Suprapubic skin (tissue), 3 donors: ENCODE results near the gene DMPK.

Experiments
- POLR2A ChIP-seq, 2 donors: fragments of 450-650 bp; IDR thresholded peaks; one replicate each; pipeline ENCODE4 v1.6.1; 2017; ENCODE audit warnings: antibody characterized with exemption in 2 of 2, mild to moderate bottlenecking in 2 of 2, moderate library complexity in 2 of 2
- TF ChIP-seq, protein P1 (sequence below), 2 donors: fragments of 200-600 bp in 1 of 2; fragments of 450-650 bp in 1 of 2; sonication (generic) in 1 of 2; IDR thresholded peaks; one replicate each; pipeline ENCODE4 v1.5.1; 2016 to 2019; ENCODE audit warnings: antibody characterized with exemption in 2 of 2, mild to moderate bottlenecking in 1 of 2, moderate library complexity in 1 of 2

DNA sequence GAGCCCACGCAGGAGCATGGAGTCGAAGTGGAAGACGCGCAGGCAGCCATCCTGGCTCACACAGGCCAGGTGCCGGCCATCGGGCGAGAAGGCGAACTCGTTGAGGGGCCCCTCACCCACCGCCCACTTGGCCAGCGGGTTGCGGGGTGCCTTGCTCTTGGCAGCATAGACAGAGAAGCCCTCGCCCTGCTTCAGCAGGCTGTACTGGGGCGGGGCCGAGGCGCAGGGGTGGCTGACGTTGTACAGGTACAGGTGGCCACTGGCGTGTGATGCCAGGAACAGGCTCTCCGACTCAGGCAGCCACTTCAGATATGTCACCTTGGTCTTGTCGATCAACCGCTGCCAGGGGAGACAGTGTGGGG, 4.2 kb upstream of the DMPK start:
- TF ChIP-seq, protein P1, sequence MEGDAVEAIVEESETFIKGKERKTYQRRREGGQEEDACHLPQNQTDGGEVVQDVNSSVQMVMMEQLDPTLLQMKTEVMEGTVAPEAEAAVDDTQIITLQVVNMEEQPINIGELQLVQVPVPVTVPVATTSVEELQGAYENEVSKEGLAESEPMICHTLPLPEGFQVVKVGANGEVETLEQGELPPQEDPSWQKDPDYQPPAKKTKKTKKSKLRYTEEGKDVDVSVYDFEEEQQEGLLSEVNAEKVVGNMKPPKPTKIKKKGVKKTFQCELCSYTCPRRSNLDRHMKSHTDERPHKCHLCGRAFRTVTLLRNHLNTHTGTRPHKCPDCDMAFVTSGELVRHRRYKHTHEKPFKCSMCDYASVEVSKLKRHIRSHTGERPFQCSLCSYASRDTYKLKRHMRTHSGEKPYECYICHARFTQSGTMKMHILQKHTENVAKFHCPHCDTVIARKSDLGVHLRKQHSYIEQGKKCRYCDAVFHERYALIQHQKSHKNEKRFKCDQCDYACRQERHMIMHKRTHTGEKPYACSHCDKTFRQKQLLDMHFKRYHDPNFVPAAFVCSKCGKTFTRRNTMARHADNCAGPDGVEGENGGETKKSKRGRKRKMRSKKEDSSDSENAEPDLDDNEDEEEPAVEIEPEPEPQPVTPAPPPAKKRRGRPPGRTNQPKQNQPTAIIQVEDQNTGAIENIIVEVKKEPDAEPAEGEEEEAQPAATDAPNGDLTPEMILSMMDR (IDR thresholded peaks at IDR 0.05) = no peak
- TF ChIP-seq POLR2A (IDR thresholded peaks at IDR 0.05) = no peak
